ENCODE data around the gene AFF3. TPM values are rescaled to one million over a fixed set of nuclear protein-coding genes. Genes with fewer than 3 reads are reported as not detected.

The AFF3 gene
- total and polyA plus RNA-seq, 2 of the 8 experiments (the other 6 are each of a cell fraction or from before 2014, with no cell fraction given): 0.27 to 3.0 TPM

GRCh38 chr2:99645960-99646359 lies 496.4 kb downstream of the AFF3 start:
- Histone ChIP-seq H3K4me2 (ENCODE audit: insufficient read depth in 1 of 2, low read depth in 2 of 2, low read length in 2 of 2) (no peak overlapping the region), H3K4me1 (replicated peaks in 1 of 4; ENCODE audit: control insufficient read depth in 3 of 4, insufficient read depth in 4 of 4, low read length in 3 of 4) (peaks cover 0 to 2% (median 0%) of the 10 kb centered on the region in 4 experiments; a peak in 1 of 7 replicates), H3K9me3 (ENCODE audit: insufficient read depth in 2 of 2, low read depth in 1 of 2, low read length in 1 of 2) (0 out of 4 replicates have a peak, but pooled peaks cover 0 to 2% of the 10 kb centered on the region in 2 experiments), H3K27ac (ENCODE audit: low read depth, low read length) (no peak overlapping the region), H4K8ac (ENCODE audit: extremely low read depth, insufficient read depth, low read length) (no peak overlapping the region), H2BK120ac (replicated peaks; ENCODE audit: low read depth, low read length) (no peak overlapping the region), H3K14ac (ENCODE audit: insufficient read length) (no peak overlapping the region), H3K4me3 (ENCODE audit: extremely low read depth in 1 of 4, insufficient read depth in 2 of 4, low read depth in 3 of 4, low read length in 4 of 4) (no peak overlapping the region), H2AK5ac (ENCODE audit: low read depth, low read length) (no peak overlapping the region), H3K4ac (replicated peaks; ENCODE audit: insufficient read length, low read depth, low read length) (no peak overlapping the region), H3K79me2 (ENCODE audit: control insufficient read depth in 1 of 2, insufficient read depth in 2 of 2, low read length in 2 of 2) (no peaks in the 10 kb centered on the region), H3K23ac (ENCODE audit: insufficient read length) (no peak overlapping the region), H3K36me3 (ENCODE audit: control insufficient read depth in 2 of 4, insufficient read depth in 4 of 4, low read length in 3 of 4) (no peaks in the 10 kb centered on the region), H2BK20ac (ENCODE audit: low read length) (no peak overlapping the region), H3K23me2 (ENCODE audit: low read depth, low read length) (no peaks in the 10 kb centered on the region; the same call in 1 of the 2 replicates), H3K9ac (replicated peaks in 1 of 4; ENCODE audit: extremely low read depth in 1 of 4, low read depth in 3 of 4, low read length in 3 of 4) (no peak overlapping the region), H3K27me3 (replicated peaks in 1 of 4; ENCODE audit: control insufficient read depth in 3 of 4, extremely low read depth in 1 of 4, insufficient read depth in 3 of 4, low read length in 3 of 4) (no peaks in the 10 kb centered on the region), H3K56ac (replicated peaks; ENCODE audit: insufficient read length, low read depth, low read length) (no peak overlapping the region), H3K18ac (ENCODE audit: extremely low read depth, low read length) (no peak overlapping the region), H4K91ac (replicated peaks; ENCODE audit: insufficient read length, low read length) (no peak overlapping the region), H2BK15ac (ENCODE audit: low read length) (no peak overlapping the region), H2AFZ (ENCODE audit: low read length) (no peak overlapping the region), H4K20me1 (replicated peaks in 1 of 2; ENCODE audit: control insufficient read depth in 1 of 2, insufficient read depth in 2 of 2, low read length in 2 of 2) (no peaks in the 10 kb centered on the region), H4K5ac (ENCODE audit: insufficient read length, low read depth, low read length) (no peak overlapping the region), H3K79me1 (ENCODE audit: low read depth, low read length) (no peaks in the 10 kb centered on the region), H2BK12ac (ENCODE audit: low read depth, low read length) (no peak overlapping the region), H2BK5ac (ENCODE audit: low read depth, low read length) (no peak overlapping the region)
- FAIRE-seq (no peak), DNase-seq (ENCODE audit: low read depth in 1 of 2, low spot score in 2 of 2) (no peak)
- POLR2A ChIA-PET (ENCODE audit: partially characterized antibody): no interaction called here
- WGBS, 2 experiments (ENCODE audit: extremely low coverage in 1 of 2, insufficient coverage in 1 of 2, insufficient read length in 1 of 2, insufficient replicate concordance in 2 of 2, low coverage in 1 of 2, low lambda C conversion rate in 2 of 2, missing lambda C conversion rate in 1 of 2): 95% methylated on average over 2 of the region's 2 CpGs; no CpG with 5 or more reads in 1 of the 2 experiments
- CTCF ChIA-PET (ENCODE audit: partially characterized antibody): no interaction called here
- TF ChIP-seq RAD21 (IDR thresholded peaks at IDR 0.05 in 1 of 2, conservative IDR thresholded peaks at IDR 0.05 in 1 of 2; ENCODE audit: low read depth in 2 of 2, low read length in 2 of 2): no peak
- TF ChIP-seq GTF2F1 (IDR thresholded peaks at IDR 0.05; ENCODE audit: borderline replicate concordance, low read depth, low read length): no peak
- no peak for TF ChIP-seq TAF7 (optimal IDR thresholded peaks at IDR 0.05; ENCODE audit: borderline replicate concordance, low read depth, low read length)
- TF ChIP-seq SUZ12 (IDR thresholded peaks at IDR 0.05; ENCODE audit: low read length): no peak
- TF ChIP-seq BRCA1 (IDR thresholded peaks at IDR 0.05; ENCODE audit: low read depth, low read length): no peak
- no peak for TF ChIP-seq CHD1 (IDR thresholded peaks at IDR 0.05; ENCODE audit: low read depth, low read length)
